ENCODE measurements around the gene IRF5.

GRCh38 chr7:128959296-128959695 is 21.6 kb downstream of the IRF5 start:
- TF ChIP-seq POLR2A (IDR thresholded peaks at IDR 0.05), result no peak
- TF ChIP-seq CTCF (IDR thresholded peaks at IDR 0.05 in 8 of 11, conservative IDR thresholded peaks at IDR 0.05 in 3 of 11), result no peak
- TF ChIP-seq POLR2AphosphoS5 (IDR thresholded peaks at IDR 0.05), result no peak

Data from spleen (tissue), 7 donors.